Measurements from ENCODE around the gene LRTM1.

Gene LRTM1

DNA sequence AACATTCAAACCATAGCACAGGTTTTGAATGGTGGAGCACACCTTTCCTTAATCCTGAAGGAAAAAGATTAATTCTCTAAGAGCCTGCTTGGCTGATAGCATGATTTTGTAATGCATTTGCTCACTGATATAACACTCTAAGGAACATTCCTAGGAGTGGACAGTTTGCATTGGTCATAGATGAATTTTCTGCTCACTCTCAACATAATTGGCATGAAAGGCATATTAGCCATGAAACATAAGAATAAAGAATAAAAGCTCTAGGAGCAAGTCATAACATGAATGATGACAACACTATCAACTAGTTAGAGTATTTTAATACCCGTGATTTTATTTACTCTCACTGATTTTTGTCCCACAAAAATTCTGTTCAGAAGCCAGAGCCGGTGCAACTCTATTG is 34.3 kb upstream of the LRTM1 start:
- Histone ChIP-seq H3K4me3 (ENCODE audit: low read depth in 1 of 2, low read length in 2 of 2) (no peak overlapping the region), H3K27me3 (ENCODE audit: insufficient read depth, low read length, poor library complexity) (peaks cover 4% of the 10 kb centered on the region), H3K79me2 (ENCODE audit: insufficient read depth, low read length) (no peaks in the 10 kb centered on the region), H3K9ac (ENCODE audit: low read depth, low read length) (no peak overlapping the region), H3K9me3 (ENCODE audit: insufficient read depth, low read length, severe bottlenecking) (no peaks in the 10 kb centered on the region), H3K4me1 (ENCODE audit: insufficient read depth, low read length) (no peaks in the 10 kb centered on the region), H3K27ac (ENCODE audit: low read length) (no peak overlapping the region), H4K20me1 (ENCODE audit: insufficient read depth, low read length) (no peaks in the 10 kb centered on the region), H3K4me2 (ENCODE audit: insufficient read depth, low read length) (no peak overlapping the region), H3K36me3 (ENCODE audit: insufficient read depth, low read length) (no peaks in the 10 kb centered on the region), H2AFZ (ENCODE audit: low read depth, low read length) (no peak overlapping the region)
- ATAC-seq (ENCODE audit: insufficient read depth, low read depth): no peak
- TF ChIP-seq EZH2 (IDR thresholded peaks at IDR 0.05; ENCODE audit: borderline replicate concordance, low read depth, low read length, severe bottlenecking): no peak
- TF ChIP-seq, protein P1, sequence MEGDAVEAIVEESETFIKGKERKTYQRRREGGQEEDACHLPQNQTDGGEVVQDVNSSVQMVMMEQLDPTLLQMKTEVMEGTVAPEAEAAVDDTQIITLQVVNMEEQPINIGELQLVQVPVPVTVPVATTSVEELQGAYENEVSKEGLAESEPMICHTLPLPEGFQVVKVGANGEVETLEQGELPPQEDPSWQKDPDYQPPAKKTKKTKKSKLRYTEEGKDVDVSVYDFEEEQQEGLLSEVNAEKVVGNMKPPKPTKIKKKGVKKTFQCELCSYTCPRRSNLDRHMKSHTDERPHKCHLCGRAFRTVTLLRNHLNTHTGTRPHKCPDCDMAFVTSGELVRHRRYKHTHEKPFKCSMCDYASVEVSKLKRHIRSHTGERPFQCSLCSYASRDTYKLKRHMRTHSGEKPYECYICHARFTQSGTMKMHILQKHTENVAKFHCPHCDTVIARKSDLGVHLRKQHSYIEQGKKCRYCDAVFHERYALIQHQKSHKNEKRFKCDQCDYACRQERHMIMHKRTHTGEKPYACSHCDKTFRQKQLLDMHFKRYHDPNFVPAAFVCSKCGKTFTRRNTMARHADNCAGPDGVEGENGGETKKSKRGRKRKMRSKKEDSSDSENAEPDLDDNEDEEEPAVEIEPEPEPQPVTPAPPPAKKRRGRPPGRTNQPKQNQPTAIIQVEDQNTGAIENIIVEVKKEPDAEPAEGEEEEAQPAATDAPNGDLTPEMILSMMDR (IDR thresholded peaks at IDR 0.05; ENCODE audit: borderline replicate concordance, extremely low read depth, low read length, poor library complexity, severe bottlenecking): no peak
- DNase-seq: no peak

GRCh38 chr3:54960701-54961100 is 32.8 kb upstream of the LRTM1 start:
- Histone ChIP-seq H3K4me3 (ENCODE audit: low read depth in 1 of 2, low read length in 2 of 2) (no peak overlapping the region), H3K27ac (ENCODE audit: low read length) (no peak overlapping the region), H4K20me1 (ENCODE audit: insufficient read depth, low read length) (no peaks in the 10 kb centered on the region), H3K36me3 (ENCODE audit: insufficient read depth, low read length) (no peaks in the 10 kb centered on the region), H3K9me3 (ENCODE audit: insufficient read depth, low read length, severe bottlenecking) (no peaks in the 10 kb centered on the region), H2AFZ (ENCODE audit: low read depth, low read length) (no peak overlapping the region), H3K27me3 (ENCODE audit: insufficient read depth, low read length, poor library complexity) (peaks cover 4% of the 10 kb centered on the region), H3K79me2 (ENCODE audit: insufficient read depth, low read length) (no peaks in the 10 kb centered on the region), H3K4me2 (ENCODE audit: insufficient read depth, low read length) (no peak overlapping the region), H3K4me1 (ENCODE audit: insufficient read depth, low read length) (no peaks in the 10 kb centered on the region), H3K9ac (ENCODE audit: low read depth, low read length) (no peak overlapping the region)
- DNase-seq (no peak), ATAC-seq (ENCODE audit: insufficient read depth, low read depth) (no peak)
- TF ChIP-seq, protein P1 (IDR thresholded peaks at IDR 0.05; ENCODE audit: borderline replicate concordance, extremely low read depth, low read length, poor library complexity, severe bottlenecking): no peak
- TF ChIP-seq EZH2 (IDR thresholded peaks at IDR 0.05; ENCODE audit: borderline replicate concordance, low read depth, low read length, severe bottlenecking): no peak

- no peaks in the 10 kb centered on the region for H3K36me3 ChIP-seq (ENCODE audit: insufficient read depth, low read length)
- H2AFZ ChIP-seq (ENCODE audit: low read depth, low read length): no peak overlapping the region
- H3K4me1 ChIP-seq (ENCODE audit: insufficient read depth, low read length): no peaks in the 10 kb centered on the region
- no peak for TF ChIP-seq EZH2 (IDR thresholded peaks at IDR 0.05; ENCODE audit: borderline replicate concordance, low read depth, low read length, severe bottlenecking)
- TF ChIP-seq, protein P1 (IDR thresholded peaks at IDR 0.05; ENCODE audit: borderline replicate concordance, extremely low read depth, low read length, poor library complexity, severe bottlenecking): no peak
- H3K27me3 ChIP-seq (ENCODE audit: insufficient read depth, low read length, poor library complexity): peaks cover under 1% of the 10 kb centered on the region
- no peaks in the 10 kb centered on the region for H3K79me2 ChIP-seq (ENCODE audit: insufficient read depth, low read length)
- H3K4me3 ChIP-seq (ENCODE audit: low read depth in 1 of 2, low read length in 2 of 2): no peak overlapping the region
- no peak overlapping the region for H3K9ac ChIP-seq (ENCODE audit: low read depth, low read length)
- no peak overlapping the region for H3K27ac ChIP-seq (ENCODE audit: low read length)
- H3K4me2 ChIP-seq (ENCODE audit: insufficient read depth, low read length): no peak overlapping the region
- no peaks in the 10 kb centered on the region for H4K20me1 ChIP-seq (ENCODE audit: insufficient read depth, low read length)
- DNase-seq: no peak
- ATAC-seq (ENCODE audit: insufficient read depth, low read depth): no peak
- H3K9me3 ChIP-seq (ENCODE audit: insufficient read depth, low read length, severe bottlenecking): no peaks in the 10 kb centered on the region
Measured at GRCh38 chr3:54960082-54960481, 32.2 kb upstream of the LRTM1 start.

- Histone ChIP-seq H3K79me2 (ENCODE audit: insufficient read depth, low read length) (no peaks in the 10 kb centered on the region), H4K20me1 (ENCODE audit: insufficient read depth, low read length) (no peaks in the 10 kb centered on the region), H3K4me1 (ENCODE audit: insufficient read depth, low read length) (no peaks in the 10 kb centered on the region), H3K27ac (ENCODE audit: low read length) (no peak overlapping the region), H3K36me3 (ENCODE audit: insufficient read depth, low read length) (no peaks in the 10 kb centered on the region), H3K9ac (ENCODE audit: low read depth, low read length) (no peak overlapping the region), H3K27me3 (ENCODE audit: insufficient read depth, low read length, poor library complexity) (no peaks in the 10 kb centered on the region), H3K9me3 (ENCODE audit: insufficient read depth, low read length, severe bottlenecking) (no peaks in the 10 kb centered on the region), H2AFZ (ENCODE audit: low read depth, low read length) (no peak overlapping the region), H3K4me2 (ENCODE audit: insufficient read depth, low read length) (no peak overlapping the region), H3K4me3 (ENCODE audit: low read depth in 1 of 2, low read length in 2 of 2) (no peak overlapping the region)
- DNase-seq (no peak), ATAC-seq (ENCODE audit: insufficient read depth, low read depth) (no peak)
- TF ChIP-seq EZH2 (IDR thresholded peaks at IDR 0.05; ENCODE audit: borderline replicate concordance, low read depth, low read length, severe bottlenecking): no peak
- TF ChIP-seq, protein P1 (IDR thresholded peaks at IDR 0.05; ENCODE audit: borderline replicate concordance, extremely low read depth, low read length, poor library complexity, severe bottlenecking): no peak
Measured at GRCh38 chr3:54957711-54958110, 29.9 kb upstream of the LRTM1 start.
